OCI-LY3 (cell line): Measurements from ENCODE around the gene ALX3.

Experiments
- CTCF ChIP-seq: fragments of 200-600, 300-600 bp; sonication (generic); IDR thresholded peaks from 2 replicates; pipeline ENCODE4 v1.5.1; 2014; ENCODE audit warnings: antibody characterized with exemption, low read length, low read depth
- EZH2phosphoT487 ChIP-seq: fragments of 200-600 bp; shearing (Covaris generic); IDR thresholded peaks from 2 replicates; pipeline ENCODE4 v1.6.1; 2018; ENCODE audit warnings: antibody characterized with exemption, mixed run types, low read depth

GRCh38 chr1:110050602-110051261 lies 19.7 kb downstream of the ALX3 start:
- TF ChIP-seq CTCF (no peak), EZH2phosphoT487 (no peak)
